ENCODE data around the gene CGA.
A peak's percentile ranks its signal among the peaks of the same experiment; 100 is the strongest.
"Not testable (repeated sequence)": the region's sequence is repeated elsewhere in the genome, so short reads cannot be mapped to it uniquely, and the experiment has no call there.

The CGA gene

GRCh38 chr6:87095087-87095509 is at the start of gene CGA:
CGA (minus strand) TSS chr6:87095106; CDS start chr6:87088200, 6,906 bp downstream.
- H3K4me1 ChIP-seq (ENCODE audit: insufficient read depth, low read length, severe bottlenecking), result no peaks in the 10 kb centered on the region
- no peaks in the 10 kb centered on the region for H4K20me1 ChIP-seq (ENCODE audit: insufficient read depth, low read length)
- H3K27ac ChIP-seq (ENCODE audit: low read depth, low read length, poor library complexity, severe bottlenecking), result no peak within 1 kb of the TSS
- H3K4me2 ChIP-seq (ENCODE audit: low read length), result no peak within 1 kb of the TSS
- no peak within 1 kb of the TSS for H3K4me3 ChIP-seq (ENCODE audit: low read depth, low read length, poor library complexity, severe bottlenecking)
- no peaks in the 10 kb centered on the region for H3K27me3 ChIP-seq (ENCODE audit: insufficient read depth, low read length)
- H2AFZ ChIP-seq (ENCODE audit: low read length), result no peak within 1 kb of the TSS
- H3K79me2 ChIP-seq (ENCODE audit: insufficient read depth, low read length), result no peaks in the 10 kb centered on the region
- H3K9me3 ChIP-seq (ENCODE audit: low read length), result no peaks in the 10 kb centered on the region
- TF ChIP-seq CTCF (IDR thresholded peaks at IDR 0.05; ENCODE audit: low read length), result no peak
- TF ChIP-seq EZH2 (IDR thresholded peaks at IDR 0.05; ENCODE audit: borderline replicate concordance, low read length), result no peak
- H3K9me2 ChIP-seq (ENCODE audit: low read depth, low read length), result no peaks in the 10 kb centered on the region
- H3K9ac ChIP-seq (ENCODE audit: low read length), result no peak within 1 kb of the TSS
- no peaks in the 10 kb centered on the region for H3K36me3 ChIP-seq (ENCODE audit: insufficient read depth, low read length)
- H3F3A ChIP-seq (ENCODE audit: insufficient read depth, low read length), result no peaks in the 10 kb centered on the region

- not testable (repeated sequence) for H3K36me3 ChIP-seq (ENCODE audit: insufficient read depth, low read length); H3K27ac ChIP-seq (ENCODE audit: low read depth, low read length, poor library complexity, severe bottlenecking); H3F3A ChIP-seq (ENCODE audit: insufficient read depth, low read length); H3K9ac ChIP-seq (ENCODE audit: low read length); H3K4me3 ChIP-seq (ENCODE audit: low read depth, low read length, poor library complexity, severe bottlenecking); H3K27me3 ChIP-seq (ENCODE audit: insufficient read depth, low read length); H3K4me2 ChIP-seq (ENCODE audit: low read length); H3K4me1 ChIP-seq (ENCODE audit: insufficient read depth, low read length, severe bottlenecking); H2AFZ ChIP-seq (ENCODE audit: low read length); H3K79me2 ChIP-seq (ENCODE audit: insufficient read depth, low read length); H3K9me2 ChIP-seq (ENCODE audit: low read depth, low read length); H3K9me3 ChIP-seq (ENCODE audit: low read length); H4K20me1 ChIP-seq (ENCODE audit: insufficient read depth, low read length)
Observed at GRCh38 chr6:87139927-87140326, 45.0 kb upstream of the CGA start.

GRCh38 chr6:87139236-87139635 is 44.3 kb upstream of the CGA start:
- TF ChIP-seq EZH2 (IDR thresholded peaks at IDR 0.05; ENCODE audit: borderline replicate concordance, low read length), result no peak
- TF ChIP-seq CTCF (IDR thresholded peaks at IDR 0.05; ENCODE audit: low read length), result peak; percentile 79
- Histone ChIP-seq H3K79me2 (ENCODE audit: insufficient read depth, low read length) (no peaks in the 10 kb centered on the region), H3K9me2 (ENCODE audit: low read depth, low read length) (no peaks in the 10 kb centered on the region), H4K20me1 (ENCODE audit: insufficient read depth, low read length) (no peaks in the 10 kb centered on the region), H2AFZ (ENCODE audit: low read length) (no peak overlapping the region), H3K9ac (ENCODE audit: low read length) (no peak overlapping the region), H3K4me3 (ENCODE audit: low read depth, low read length, poor library complexity, severe bottlenecking) (no peak overlapping the region), H3K9me3 (ENCODE audit: low read length) (no peaks in the 10 kb centered on the region), H3F3A (ENCODE audit: insufficient read depth, low read length) (no peaks in the 10 kb centered on the region), H3K27me3 (ENCODE audit: insufficient read depth, low read length) (no peaks in the 10 kb centered on the region), H3K36me3 (ENCODE audit: insufficient read depth, low read length) (no peaks in the 10 kb centered on the region), H3K27ac (ENCODE audit: low read depth, low read length, poor library complexity, severe bottlenecking) (no peak overlapping the region), H3K4me2 (ENCODE audit: low read length) (no peak overlapping the region), H3K4me1 (ENCODE audit: insufficient read depth, low read length, severe bottlenecking) (no peaks in the 10 kb centered on the region)

- Histone ChIP-seq H3K4me3 (ENCODE audit: low read depth, low read length, poor library complexity, severe bottlenecking) (no peak overlapping the region), H3K79me2 (ENCODE audit: insufficient read depth, low read length) (no peaks in the 10 kb centered on the region), H2AFZ (ENCODE audit: low read length) (no peak overlapping the region), H3K9me2 (ENCODE audit: low read depth, low read length) (no peaks in the 10 kb centered on the region), H3K27me3 (ENCODE audit: insufficient read depth, low read length) (no peaks in the 10 kb centered on the region), H3K9ac (ENCODE audit: low read length) (no peak overlapping the region), H3K27ac (ENCODE audit: low read depth, low read length, poor library complexity, severe bottlenecking) (no peak overlapping the region), H3K36me3 (ENCODE audit: insufficient read depth, low read length) (no peaks in the 10 kb centered on the region), H4K20me1 (ENCODE audit: insufficient read depth, low read length) (no peaks in the 10 kb centered on the region), H3K4me1 (ENCODE audit: insufficient read depth, low read length, severe bottlenecking) (no peaks in the 10 kb centered on the region), H3K9me3 (ENCODE audit: low read length) (no peaks in the 10 kb centered on the region), H3K4me2 (ENCODE audit: low read length) (no peak overlapping the region), H3F3A (ENCODE audit: insufficient read depth, low read length) (no peaks in the 10 kb centered on the region)
- TF ChIP-seq EZH2 (IDR thresholded peaks at IDR 0.05; ENCODE audit: borderline replicate concordance, low read length), result no peak
- no peak for TF ChIP-seq CTCF (IDR thresholded peaks at IDR 0.05; ENCODE audit: low read length)
Observed at GRCh38 chr6:87136963-87137362, 42.1 kb upstream of the CGA start.
